HepG2 (cell line): ENCODE results near the gene RNASE11. TPM values are rescaled to one million over a fixed set of nuclear protein-coding genes. Genes with fewer than 3 reads are reported as not detected.
A peak's percentile ranks its signal among the peaks of the same experiment; 100 is the strongest.

Experiments
- ATAC-seq: fragments of 200-7000 bp; cut with Tn5 transposase; 3 replicates; pipeline ENCODE4 v1.9.1; 2020; ENCODE audit warnings: mild to moderate bottlenecking, moderate library complexity
- BruUV-seq: library from RNA; stranded (reverse); fragments of 400-500 nt; replicated peaks from 2 replicates; lab custom pipeline; 2021; lab: Mats Ljungman, UMichigan
- CTCF ChIA-PET: fragments of 300-600 bp; formaldehyde crosslinking; extraction: SDS; loops from one replicate; lab custom pipeline; 2021; ENCODE audit warnings: low total read pairs, inconsistent platforms, low intra/inter-chr PET ratio; lab: Yijun Ruan, JAX
- POLR2A ChIA-PET: fragments of 350-600 bp; sonication (Branson Sonifier 250); formaldehyde crosslinking; loops from one replicate; lab custom pipeline; 2020; ENCODE audit warnings: antibody characterized with exemption, inconsistent platforms; lab: Yijun Ruan, JAX
- DNase-seq: peaks from one replicate; pipeline ENCODE4 v3.0.0-alpha.2; 2015; ENCODE audit warnings: low spot score
- FAIRE-seq: peaks from 3 replicates; lab custom pipeline; 2011; peaks lifted over from hg19 to GRCh38; lab: Jason Lieb, UNC
- H2AFZ ChIP-seq: one replicate; pipeline ENCODE4 v1.6.1; 2011; ENCODE audit warnings: low read length, inconsistent platforms
- H3K27ac ChIP-seq: fragments of 300-600 bp; 3 replicates; pipeline ENCODE4 v1.8.0; 2011; ENCODE audit warnings: mixed run types, mild to moderate bottlenecking, mixed read lengths, low read length, inconsistent platforms; ENCODE audit not compliant: insufficient read depth; ENCODE audit errors: extremely low read length
- H3K27me3 ChIP-seq, 2 experiments: fragments of 200-600 bp in 1 of 2; 2 replicates in 1 of 2; 3 replicates in 1 of 2; pipeline versions ENCODE4 v1.6.0 to v1.8.0; 2011; ENCODE audit warnings: low read length in 2 of 2, mild to moderate bottlenecking in 2 of 2, moderate library complexity in 2 of 2, inconsistent platforms in 1 of 2; ENCODE audit not compliant: insufficient read depth in 2 of 2, control insufficient read depth in 1 of 2
- H3K36me3 ChIP-seq, 2 experiments: fragments of 200-600 bp in 1 of 2; replicated peaks in 1 of 2; 2 replicates in 1 of 2; 3 replicates in 1 of 2; pipeline versions ENCODE4 v1.5.1 to v1.8.0; 2011; ENCODE audit warnings: low read length in 2 of 2, inconsistent platforms in 1 of 2; ENCODE audit not compliant: insufficient read depth in 2 of 2, control insufficient read depth in 1 of 2
- H3K4me1 ChIP-seq: 2 replicates; pipeline ENCODE4 v1.5.1; 2012; ENCODE audit warnings: low read length, inconsistent platforms; ENCODE audit not compliant: insufficient read depth
- H3K4me2 ChIP-seq: 2 replicates; pipeline ENCODE4 v1.6.0; 2011; ENCODE audit warnings: low read depth, low read length, inconsistent platforms
- H3K4me3 ChIP-seq, 3 experiments: fragments of 200-600 bp in 1 of 3; sonication (generic), shearing (Covaris generic) in 1 of 3; replicated peaks in 1 of 3; 2 replicates each; pipeline ENCODE4 v1.5.1; 2011 to 2016; ENCODE audit warnings: low read length in 3 of 3, inconsistent platforms in 2 of 3, low read depth in 2 of 3, mild to moderate bottlenecking in 2 of 3, control low read depth in 1 of 3, mixed read lengths in 1 of 3; ENCODE audit not compliant: insufficient read depth in 1 of 3
- H3K79me2 ChIP-seq: one replicate; pipeline ENCODE4 v1.6.1; 2011; ENCODE audit warnings: low read length, inconsistent platforms; ENCODE audit not compliant: insufficient read depth
- H3K9ac ChIP-seq: 2 replicates; pipeline ENCODE4 v1.6.0; 2011; ENCODE audit warnings: mild to moderate bottlenecking, low read depth, low read length, inconsistent platforms; ENCODE audit not compliant: insufficient read depth
- H3K9me3 ChIP-seq: 2 replicates; pipeline ENCODE4 v1.5.1; 2012; ENCODE audit warnings: mild to moderate bottlenecking, low read length
- H4K20me1 ChIP-seq: 2 replicates; pipeline ENCODE4 v1.6.0; 2011; ENCODE audit warnings: inconsistent platforms, mild to moderate bottlenecking, low read length, moderate library complexity; ENCODE audit not compliant: insufficient read depth
- DR1 ChIP-seq: sonication (generic); formaldehyde crosslinking; IDR thresholded peaks from 2 replicates; pipeline ENCODE4 v1.8.0; 2021; ENCODE audit warnings: mild to moderate bottlenecking, missing genetic modification reagents, inconsistent platforms
- HOMEZ ChIP-seq: IDR thresholded peaks from 2 replicates; pipeline ENCODE4 v1.6.1; 2016; ENCODE audit warnings: low read depth
- RNF219 ChIP-seq: sonication (generic); formaldehyde crosslinking; IDR thresholded peaks from 2 replicates; pipeline ENCODE4 v1.5.0; 2020; ENCODE audit warnings: mild to moderate bottlenecking, missing genetic modification reagents
- ZNF251 ChIP-seq: sonication (generic); formaldehyde crosslinking; IDR thresholded peaks from 2 replicates; pipeline ENCODE4 v1.9.0; 2021; ENCODE audit warnings: mild to moderate bottlenecking, missing genetic modification reagents
- ZNF292 ChIP-seq: sonication (generic); formaldehyde crosslinking; IDR thresholded peaks from 2 replicates; pipeline ENCODE4 v1.8.1; 2022; ENCODE audit warnings: mild to moderate bottlenecking, low read depth, missing genetic modification reagents, borderline replicate concordance
- ZNF777 ChIP-seq: sonication (generic); formaldehyde crosslinking; IDR thresholded peaks from 2 replicates; pipeline ENCODE4 v1.4.0; 2020; ENCODE audit warnings: missing genetic modification reagents
- WGBS: methylation state at CpG from one replicate; pipeline ENCODE4 v1.1.6; 2017; ENCODE audit warnings: low lambda C conversion rate; 5-methylcytosine and 5-hydroxymethylcytosine counted together
- in situ Hi-C: cut with HindIII; loops from 2 replicates; pipeline ENCODE4 v1.10.0; 2017; ENCODE audit warnings: low pct_unique_long_range_greater_than_20kb; ENCODE audit not compliant: extremely low pct_ligation_motif_present
- intact Hi-C: fragments of 100-400 bp; cut with micrococcal nuclease; formaldehyde crosslinking; loops from one replicate; pipeline ENCODE4 v1.10.0; 2022; ENCODE audit not compliant: unreplicated experiment
- polyA plus RNA-seq, 8 experiments: library from polyadenylated mRNA; depleted of rRNA in 3 of 8; stranded (reverse) in 7 of 8; unstranded in 1 of 8; fragments of >200 nt; fragmentation: Illumina TruSeq in 4 of 8; extraction: Trizol in 4 of 8; gene quantifications; 2 replicates each; pipeline versions ENCODE4 v1.2.1 to v1.2.3, GENCODE V29; 2011 to 2016; ENCODE audit warnings: low read depth in 4 of 8, missing spikeins in 1 of 8, mixed read lengths in 1 of 8; ENCODE audit not compliant: insufficient read depth in 1 of 8
- total RNA-seq, 5 experiments: library from RNA; depleted of rRNA; stranded (reverse); fragments of >200 nt; fragmentation: Illumina TruSeq; extraction: Trizol; gene quantifications; 2 replicates each; pipeline ENCODE4 v1.2.3, GENCODE V29; 2016; ENCODE audit warnings: low read depth in 1 of 5
- TF ChIP-seq, protein P1 (sequence below): sonication (generic); formaldehyde crosslinking; IDR thresholded peaks from 2 replicates; pipeline ENCODE4 v1.8.0; 2022; ENCODE audit warnings: mild to moderate bottlenecking, missing genetic modification reagents; ENCODE audit not compliant: insufficient replicate concordance
- TF ChIP-seq, protein P2 (sequence below): sonication (generic); formaldehyde crosslinking; IDR thresholded peaks from 2 replicates; pipeline ENCODE4 v1.5.0; 2020; ENCODE audit warnings: missing genetic modification reagents
- TF ChIP-seq, protein P3 (sequence below): sonication (generic); formaldehyde crosslinking; IDR thresholded peaks from 2 replicates; pipeline ENCODE4 v1.4.0; 2020; ENCODE audit warnings: missing genetic modification reagents

Gene RNASE11
- total and polyA plus RNA-seq, 2 of the 13 experiments (the other 11 are each of a cell fraction or from before 2014, with no cell fraction given) = not detected

GRCh38 chr14:20614038-20614840 lies 26.4 kb upstream of the RNASE11 start:
- Histone ChIP-seq H3K36me3 (no peaks in the 10 kb centered on the region), H3K4me1 (peaks cover 77% of the 10 kb centered on the region), H3K4me3 (peak overlapping the region; percentile 70 to 83 (median 77)), H3K4me2 (peak overlapping the region; percentile 79), H3K27me3 (no peaks in the 10 kb centered on the region; a peak in 1 of 5 replicates), H4K20me1 (no peaks in the 10 kb centered on the region), H3K79me2 (no peaks in the 10 kb centered on the region), H3K9me3 (no peaks in the 10 kb centered on the region), H3K9ac (peak overlapping the region; percentile 71), H3K27ac (peak overlapping the region; percentile 73), H2AFZ (peak overlapping the region; percentile 92)
- intact Hi-C loops = no loop called here
- POLR2A ChIA-PET = interaction anchor here (0.9 to 4.8 kb wide), 16 partner anchors 9 to 483 kb away, joined by 3 to 105 read pairs (median 6); partner anchors contain the start of genes ANG, APEX1, CCNB1IP1 and OSGEP
- 1% methylated on average over 17 of the region's 17 CpGs for WGBS
- BruUV-seq = no TSS peak
- ATAC-seq = no peak; the same call in 2 of the 3 replicates
- no peak for DNase-seq
- in situ Hi-C loops = loop anchor here (25.0 kb wide), 1 partner anchor 152 kb away; the partner anchor contains the start of genes APEX1, OSGEP, PIP4P1 and PNP
- no peak for FAIRE-seq
- CTCF ChIA-PET = interaction anchor here (1.0 to 1.3 kb wide), 2 partner anchors 48 to 77 kb away, joined by 3 to 6 read pairs; no protein-coding TSS in a partner anchor
- TF ChIP-seq, protein P1, sequence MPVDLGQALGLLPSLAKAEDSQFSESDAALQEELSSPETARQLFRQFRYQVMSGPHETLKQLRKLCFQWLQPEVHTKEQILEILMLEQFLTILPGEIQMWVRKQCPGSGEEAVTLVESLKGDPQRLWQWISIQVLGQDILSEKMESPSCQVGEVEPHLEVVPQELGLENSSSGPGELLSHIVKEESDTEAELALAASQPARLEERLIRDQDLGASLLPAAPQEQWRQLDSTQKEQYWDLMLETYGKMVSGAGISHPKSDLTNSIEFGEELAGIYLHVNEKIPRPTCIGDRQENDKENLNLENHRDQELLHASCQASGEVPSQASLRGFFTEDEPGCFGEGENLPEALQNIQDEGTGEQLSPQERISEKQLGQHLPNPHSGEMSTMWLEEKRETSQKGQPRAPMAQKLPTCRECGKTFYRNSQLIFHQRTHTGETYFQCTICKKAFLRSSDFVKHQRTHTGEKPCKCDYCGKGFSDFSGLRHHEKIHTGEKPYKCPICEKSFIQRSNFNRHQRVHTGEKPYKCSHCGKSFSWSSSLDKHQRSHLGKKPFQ = no peak
- TF ChIP-seq, protein P2, sequence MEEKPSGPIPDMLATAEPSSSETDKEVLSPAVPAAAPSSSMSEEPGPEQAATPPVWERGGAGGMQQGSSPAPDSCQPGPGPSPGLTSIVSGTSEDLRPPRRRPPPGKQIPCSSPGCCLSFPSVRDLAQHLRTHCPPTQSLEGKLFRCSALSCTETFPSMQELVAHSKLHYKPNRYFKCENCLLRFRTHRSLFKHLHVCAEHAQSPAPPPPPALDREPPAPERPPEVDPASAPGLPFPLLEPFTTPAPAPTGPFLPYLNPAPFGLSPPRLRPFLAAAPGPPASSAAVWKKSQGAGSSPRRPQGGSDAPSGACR = no peak
- TF ChIP-seq, protein P3, sequence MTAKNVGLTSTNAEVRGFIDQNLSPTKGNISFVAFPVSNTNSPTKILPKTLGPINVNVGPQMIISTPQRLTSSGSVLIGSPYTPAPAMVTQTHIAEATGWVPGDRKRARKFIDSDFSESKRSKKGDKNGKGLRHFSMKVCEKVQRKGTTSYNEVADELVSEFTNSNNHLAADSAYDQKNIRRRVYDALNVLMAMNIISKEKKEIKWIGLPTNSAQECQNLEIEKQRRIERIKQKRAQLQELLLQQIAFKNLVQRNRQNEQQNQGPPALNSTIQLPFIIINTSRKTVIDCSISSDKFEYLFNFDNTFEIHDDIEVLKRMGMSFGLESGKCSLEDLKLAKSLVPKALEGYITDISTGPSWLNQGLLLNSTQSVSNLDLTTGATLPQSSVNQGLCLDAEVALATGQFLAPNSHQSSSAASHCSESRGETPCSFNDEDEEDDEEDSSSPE (CRISPR knock-in tag) = no peak
- TF ChIP-seq ZNF292 = no peak
- TF ChIP-seq DR1 = no peak
- peak; percentile 17; the same call in 1 of the 2 replicates for TF ChIP-seq ZNF777 (CRISPR knock-in tag)
- TF ChIP-seq HOMEZ = no peak
- 0 out of 2 replicates have a peak, but pooled peaks have one; percentile 71 for TF ChIP-seq ZNF251 (CRISPR knock-in tag)
- no peak for TF ChIP-seq RNF219 (CRISPR knock-in tag)
